Tibial nerve (tissue), 3 donors: Measurements from ENCODE around the gene TCF7.

ENCODE experiments used
- CTCF ChIP-seq, 5 experiments: fragments of 200-600 bp in 3 of 5; fragments of 450-650 bp in 2 of 5; sonication (generic) in 3 of 5; IDR thresholded peaks; one replicate each; pipeline ENCODE4 v1.5.1; 2016 to 2019; ENCODE audit warnings: antibody characterized with exemption in 5 of 5, mild to moderate bottlenecking in 3 of 5, moderate library complexity in 2 of 5
- POLR2A ChIP-seq, 2 donors: fragments of 450-650 bp; IDR thresholded peaks; one replicate each; pipeline ENCODE4 v1.6.1; 2017; ENCODE audit warnings: antibody characterized with exemption in 2 of 2, mild to moderate bottlenecking in 2 of 2, moderate library complexity in 2 of 2

DNA sequence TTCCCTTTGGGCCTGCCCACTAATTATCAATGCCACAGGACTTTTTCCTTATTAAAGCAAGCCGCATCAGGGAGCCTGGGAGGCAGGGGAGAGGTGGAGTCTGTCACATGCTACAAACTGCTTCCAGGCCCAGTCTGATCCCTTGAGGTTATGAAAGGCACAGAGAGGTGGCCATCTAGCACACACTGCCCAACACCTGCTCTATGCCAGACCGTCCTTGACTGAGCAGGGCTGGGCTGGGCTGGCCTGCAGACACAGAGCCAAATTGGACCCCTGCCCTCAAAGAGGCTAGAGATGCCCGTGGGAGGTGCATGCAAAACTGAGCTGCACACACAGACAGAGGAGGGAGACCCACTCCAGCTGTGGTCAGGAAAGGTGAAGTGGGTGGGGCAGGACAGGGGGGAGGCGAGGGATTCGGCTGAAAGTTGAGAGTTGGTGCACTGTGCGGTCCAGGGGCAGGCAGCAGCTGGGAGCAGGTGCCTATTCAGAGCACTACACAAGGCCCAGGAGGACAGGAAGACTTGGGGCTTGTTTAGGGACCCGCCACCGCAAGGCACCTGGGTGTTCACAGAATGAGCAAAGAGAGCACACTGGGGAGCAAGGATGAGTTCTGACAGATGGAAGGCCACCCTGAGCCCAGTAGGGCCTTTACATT is 36.4 kb upstream of the TCF7 start:
- no peak for TF ChIP-seq POLR2A (IDR thresholded peaks at IDR 0.05)
- no peak for TF ChIP-seq CTCF (IDR thresholded peaks at IDR 0.05)
